Panc1 (cell line): ENCODE results near the gene PDXDC1. TPM values are rescaled to one million over a fixed set of nuclear protein-coding genes. Genes with fewer than 3 reads are reported as not detected.
"Not testable (repeated sequence)": the region's sequence is repeated elsewhere in the genome, so short reads cannot be mapped to it uniquely, and the experiment has no call there.

Experiments used
- ATAC-seq: fragments of 200-7000 bp; cut with Tn5 transposase; 2 replicates; pipeline ENCODE4 v1.9.1; 2020; ENCODE audit warnings: mild to moderate bottlenecking, moderate library complexity
- BruUV-seq: library from RNA; stranded (reverse); fragments of 400-500 nt; replicated peaks from 2 replicates; lab custom pipeline; 2021; lab: Mats Ljungman, UMichigan
- CTCF ChIA-PET: fragments of 300-600 bp; sonication (Branson Sonifier 250); formaldehyde crosslinking; loops from one replicate; lab custom pipeline; 2022; ENCODE audit warnings: antibody characterized with exemption; lab: Charles Lee
- POLR2A ChIA-PET: fragments of 300-600 bp; sonication (Branson Sonifier 250); formaldehyde crosslinking; loops from one replicate; lab custom pipeline; 2022; ENCODE audit warnings: antibody characterized with exemption; lab: Charles Lee
- DNase-seq: peaks from one replicate; pipeline ENCODE4 v3.0.0-alpha.2; 2010; ENCODE audit warnings: low read depth, low spot score
- H3K27ac ChIP-seq: 2 replicates; pipeline ENCODE4 v1.5.1; 2011; ENCODE audit warnings: mild to moderate bottlenecking, low read length, inconsistent platforms
- H3K27me3 ChIP-seq: fragments of 200-500 bp; sonication (Bioruptor generic); 2 replicates; pipeline ENCODE4 v1.6.0; 2014; ENCODE audit warnings: low read length, inconsistent platforms; ENCODE audit not compliant: control insufficient read depth, insufficient read depth
- H3K36me3 ChIP-seq: fragments of 200-500 bp; sonication (Bioruptor generic); 2 replicates; pipeline ENCODE4 v1.5.1; 2014; ENCODE audit warnings: inconsistent platforms, mild to moderate bottlenecking, low read length, moderate library complexity; ENCODE audit not compliant: control insufficient read depth, insufficient read depth
- H3K4me1 ChIP-seq: 2 replicates; pipeline ENCODE4 v1.5.1; 2011; ENCODE audit warnings: inconsistent platforms, mild to moderate bottlenecking, low read length, moderate library complexity; ENCODE audit not compliant: control insufficient read depth, insufficient read depth
- H3K4me3 ChIP-seq, 2 experiments: 2 replicates each; pipeline ENCODE4 v1.5.1; 2011 to 2012; ENCODE audit warnings: low read depth in 2 of 2, low read length in 2 of 2, mild to moderate bottlenecking in 2 of 2, inconsistent platforms in 1 of 2, moderate library complexity in 1 of 2
- H3K9me3 ChIP-seq: fragments of 200-500 bp; sonication (Bioruptor generic); 2 replicates; pipeline ENCODE4 v1.5.1; 2014; ENCODE audit warnings: low read depth, mild to moderate bottlenecking, inconsistent platforms, low read length, moderate library complexity; ENCODE audit not compliant: control insufficient read depth, insufficient read depth
- CTCF ChIP-seq: fragments of 450-650 bp; IDR thresholded peaks from 2 replicates; pipeline ENCODE4 v1.5.1; 2017; ENCODE audit warnings: mild to moderate bottlenecking
- POLR2AphosphoS5 ChIP-seq: IDR thresholded peaks from 2 replicates; pipeline ENCODE4 v1.6.1; 2012; ENCODE audit warnings: mild to moderate bottlenecking, low read depth, low read length, moderate library complexity
- REST ChIP-seq, 2 experiments: IDR thresholded peaks; 2 replicates each; pipeline ENCODE4 v1.6.1; 2011 to 2012; ENCODE audit warnings: low read depth in 2 of 2, control low read depth in 1 of 2, low read length in 1 of 2, mild to moderate bottlenecking in 1 of 2, moderate library complexity in 1 of 2; ENCODE audit not compliant: insufficient read depth in 1 of 2
- SIN3A ChIP-seq: IDR thresholded peaks from 2 replicates; pipeline ENCODE4 v1.6.1; 2012; ENCODE audit warnings: low read depth, mild to moderate bottlenecking, low read length, moderate library complexity, borderline replicate concordance; ENCODE audit not compliant: insufficient read depth
- TCF7L2 ChIP-seq: IDR thresholded peaks from 2 replicates; pipeline ENCODE4 v1.6.1; 2011; ENCODE audit warnings: mild to moderate bottlenecking, low read depth, low read length, inconsistent platforms
- in situ Hi-C: cut with HindIII; loops from 2 replicates; pipeline ENCODE4 v1.10.0; 2016; ENCODE audit warnings: low sequenced_read_pairs, low pct_unique_long_range_greater_than_20kb
- intact Hi-C: fragments of 100-400 bp; cut with micrococcal nuclease; formaldehyde crosslinking; loops from one replicate; pipeline ENCODE4 v1.10.0; 2022; ENCODE audit not compliant: unreplicated experiment
- total RNA-seq: library from RNA; stranded (reverse); gene quantifications from one replicate; pipeline ENCODE4 v1.2.1, GENCODE V29; 2021; ENCODE audit not compliant: unreplicated experiment

PDXDC1 gene
- total RNA-seq, 1 experiment from 2014 or later, result 103 TPM

- peak; percentile 73 for TF ChIP-seq CTCF
- ATAC-seq, result peak; percentile 87
- H3K27me3 ChIP-seq, H3K4me1 ChIP-seq, in situ Hi-C loops, H3K4me3 ChIP-seq, intact Hi-C loops, DNase-seq, POLR2A ChIA-PET, H3K9me3 ChIP-seq, H3K27ac ChIP-seq: not testable (repeated sequence)
- CTCF ChIA-PET, result interaction anchor here (0.7 kb wide), 2 partner anchors 10 to 34 kb away, joined by 4 read pairs; no protein-coding TSS in a partner anchor
- TSS peak; percentile 17 for BruUV-seq
- peaks cover 42% of the 10 kb centered on the region for H3K36me3 ChIP-seq
Measured at GRCh38 chr16:15071916-15072769, 97.3 kb downstream of the PDXDC1 start.

GRCh38 chr16:15073101-15073500 lies 98.3 kb downstream of the PDXDC1 start:
- Histone ChIP-seq H3K4me1 (no peaks in the 10 kb centered on the region), H3K27ac (no peak overlapping the region), H3K36me3 (peaks cover 42% of the 10 kb centered on the region), H3K4me3 (no peak overlapping the region), H3K27me3 (no peaks in the 10 kb centered on the region), H3K9me3 (no peaks in the 10 kb centered on the region)
- no TSS peak for BruUV-seq
- TF ChIP-seq REST (IDR thresholded peaks at IDR 0.05; ENCODE audit: insufficient read depth in 1 of 2, low read depth in 2 of 2, low read length in 1 of 2), result no peak
- TF ChIP-seq POLR2AphosphoS5, result no peak
- no peak for TF ChIP-seq CTCF
- TF ChIP-seq SIN3A, result no peak
- TF ChIP-seq TCF7L2, result no peak
- CTCF ChIA-PET, result no interaction called here
- POLR2A ChIA-PET, result no interaction called here
- DNase-seq (no peak), ATAC-seq (no peak; the same call in 1 of the 2 replicates)
- in situ Hi-C loops, result no loop called here
- intact Hi-C loops, result no loop called here

GRCh38 chr16:15076161-15076560 lies 101.3 kb downstream of the PDXDC1 start:
- H3K27me3 ChIP-seq, H3K27ac ChIP-seq, in situ Hi-C loops, ATAC-seq, BruUV-seq, intact Hi-C loops, POLR2A ChIA-PET, H3K4me3 ChIP-seq, H3K4me1 ChIP-seq, DNase-seq, H3K9me3 ChIP-seq: not testable (repeated sequence)
- H3K36me3 ChIP-seq, result peaks cover 38% of the 10 kb centered on the region
- CTCF ChIA-PET, result interaction anchor here (0.5 kb wide), 1 partner anchor 15 kb away, joined by 4 read pairs; no protein-coding TSS in a partner anchor

- ATAC-seq, H3K4me3 ChIP-seq, H3K27me3 ChIP-seq, POLR2A ChIA-PET, in situ Hi-C loops, CTCF ChIA-PET, intact Hi-C loops, BruUV-seq, H3K4me1 ChIP-seq, DNase-seq, H3K9me3 ChIP-seq, H3K27ac ChIP-seq: not testable (repeated sequence)
- peaks cover 30% of the 10 kb centered on the region for H3K36me3 ChIP-seq
Measured at GRCh38 chr16:15080883-15081282, 106.1 kb downstream of the PDXDC1 start.
